Frontal cortex (tissue), 4 donors: ENCODE measurements around the gene HSPA12A. TPM values are rescaled to one million over a fixed set of nuclear protein-coding genes. Genes with fewer than 3 reads are reported as not detected.

Experiments used
- DNase-seq, 2 donors: peaks; one replicate each; pipeline ENCODE4 v3.0.0; 2012; ENCODE audit warnings: low spot score in 2 of 2
- FAIRE-seq: peaks from 2 replicates; lab custom pipeline; 2012; peaks lifted over from hg19 to GRCh38; lab: Jason Lieb, UNC
- total RNA-seq: library from RNA; depleted of rRNA; stranded (reverse); fragments of >200 nt; gene quantifications from one replicate; pipeline ENCODE4 v1.2.3, GENCODE V29; 2014
- donor health status: control.
- donor health status: control.
- donor health status: control.

Gene HSPA12A
- total RNA-seq, 1 donor from 2014 or later: 33.0 TPM

DNA sequence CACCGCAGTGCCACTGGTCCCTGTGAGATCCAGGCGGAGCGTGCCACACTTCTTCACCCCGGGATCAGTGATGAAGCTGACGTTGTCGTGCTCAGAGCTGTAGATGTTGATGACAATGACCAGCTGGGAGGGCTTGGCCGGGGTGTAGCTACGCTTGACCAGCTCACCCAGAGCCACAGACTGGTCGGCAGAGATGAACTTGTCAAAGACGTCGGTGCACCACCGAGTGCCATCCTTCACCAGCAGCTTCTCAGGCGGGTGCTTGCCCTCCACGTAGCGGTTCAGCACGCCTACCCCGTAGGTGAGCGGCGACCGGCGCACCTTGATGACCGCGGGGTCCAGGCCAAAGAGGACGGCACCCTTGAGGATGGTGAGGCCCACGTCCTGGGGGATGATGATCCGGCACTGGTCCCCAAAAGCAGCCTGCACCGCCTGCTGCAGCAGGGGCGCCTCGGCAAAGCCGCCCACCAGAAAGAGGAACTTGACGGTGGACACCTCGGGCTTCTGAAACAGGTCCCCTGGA is 67.4 kb downstream of the HSPA12A start:
- FAIRE-seq: no peak

DNA sequence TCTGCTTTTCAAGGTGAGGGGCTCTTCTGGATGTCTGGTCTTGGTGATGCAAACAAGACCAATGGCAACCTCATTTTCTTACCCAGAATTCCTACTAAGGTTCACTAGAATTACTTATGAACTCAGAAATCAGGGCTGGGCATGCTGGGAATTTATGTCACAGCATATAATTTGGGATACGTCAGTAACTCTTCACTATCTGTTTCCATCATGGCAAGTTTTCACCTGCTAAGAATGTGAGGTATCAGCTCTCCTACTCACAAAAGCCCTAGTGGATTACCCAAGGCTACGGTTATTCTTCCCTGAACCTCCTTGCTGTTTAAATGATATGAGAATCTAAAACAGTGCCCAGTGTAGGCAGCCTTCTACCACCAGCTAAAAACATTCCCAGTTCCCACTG is 68.5 kb downstream of the HSPA12A start:
- FAIRE-seq (no peak), DNase-seq (no peak)

More for the DNA sequence above, 67.4 kb downstream of the HSPA12A start:
- DNase-seq: no peak

- no peak for DNase-seq
- no peak for FAIRE-seq
These were observed 69.5 kb downstream of the HSPA12A start for GRCh38 chr10:116672891-116673290.

GRCh38 chr10:116671274-116671926 is 71.0 kb downstream of the HSPA12A start:
- DNase-seq (no peak), FAIRE-seq (no peak)

GRCh38 chr10:116670706-116671105 is 71.7 kb downstream of the HSPA12A start:
- DNase-seq (no peak), FAIRE-seq (no peak)

- FAIRE-seq: no peak
- DNase-seq: peak in 1 of 2 donors; percentile 63
These were observed 72.3 kb downstream of the HSPA12A start for GRCh38 chr10:116669832-116670644.

- no peak for DNase-seq
- FAIRE-seq: no peak
These were observed 73.3 kb downstream of the HSPA12A start for GRCh38 chr10:116669080-116669479.

GRCh38 chr10:116668446-116668845 is 73.9 kb downstream of the HSPA12A start:
- DNase-seq (no peak), FAIRE-seq (no peak)

DNA sequence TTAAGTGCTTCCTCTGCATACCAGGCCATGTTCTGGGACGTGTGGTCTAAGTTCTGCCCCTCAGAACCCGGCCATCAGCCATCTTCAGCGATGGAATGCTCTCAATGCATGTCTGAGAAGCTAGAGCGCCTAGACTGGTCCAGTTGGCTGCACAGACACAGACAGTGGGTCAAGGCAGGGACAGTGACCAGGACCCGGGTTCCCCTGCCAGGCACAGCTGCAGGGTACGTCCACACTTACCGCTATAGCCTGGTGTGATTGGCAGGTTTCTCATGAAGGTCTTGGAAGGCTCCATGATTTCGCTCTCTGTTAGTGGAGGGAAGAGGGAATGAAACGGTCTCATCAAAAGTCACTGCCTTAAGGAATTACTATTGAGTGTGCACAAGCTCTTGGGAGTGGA is 74.3 kb downstream of the HSPA12A start:
- DNase-seq: no peak
- no peak for FAIRE-seq

GRCh38 chr10:116667484-116667883 is 74.9 kb downstream of the HSPA12A start:
- FAIRE-seq (no peak), DNase-seq (no peak)

GRCh38 chr10:116665541-116666125 is 76.7 kb downstream of the HSPA12A start:
- no peak for FAIRE-seq
- no peak for DNase-seq

DNA sequence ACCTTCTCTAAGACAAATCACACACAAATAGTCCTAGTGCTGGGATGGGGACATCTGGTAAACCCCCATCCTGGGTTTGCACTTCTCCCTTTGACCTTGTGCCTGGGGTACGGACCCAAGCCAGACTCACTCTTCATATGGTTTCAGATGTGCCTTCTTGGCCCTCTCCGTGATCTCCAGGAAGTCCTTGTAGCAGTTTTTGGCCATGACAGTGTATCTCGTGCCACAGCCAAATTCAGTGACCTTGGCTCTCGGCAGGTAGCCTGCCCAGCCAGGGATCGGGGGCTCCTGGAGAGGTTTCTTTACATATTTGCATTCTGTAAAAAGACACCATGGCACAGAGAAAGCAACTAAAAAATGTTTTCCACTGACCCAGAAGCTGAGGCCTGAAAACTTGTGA is 77.7 kb downstream of the HSPA12A start:
- no peak for DNase-seq
- FAIRE-seq: no peak

DNA sequence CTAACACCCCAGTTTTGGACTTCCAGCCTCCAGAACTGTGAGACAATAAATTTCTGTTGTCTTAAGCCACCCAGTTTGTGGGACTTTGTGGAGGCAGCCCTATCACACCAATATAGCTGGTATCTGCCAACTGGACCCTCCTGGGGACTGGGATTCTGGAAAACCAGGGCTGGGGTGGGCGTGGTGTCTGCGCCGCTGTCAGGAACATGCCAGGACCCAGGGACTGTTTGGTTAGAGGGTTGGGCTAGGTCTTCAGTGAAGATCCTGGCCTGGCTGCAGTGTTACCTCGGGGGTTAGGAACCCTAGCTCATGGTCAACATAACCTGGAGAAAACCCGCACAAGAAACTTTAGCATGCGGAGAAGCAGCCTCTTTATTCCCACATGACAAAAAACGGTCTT is 79.0 kb downstream of the HSPA12A start:
- FAIRE-seq: no peak
- no peak for DNase-seq

- DNase-seq: no peak
- FAIRE-seq: no peak
These were observed 81.5 kb downstream of the HSPA12A start for GRCh38 chr10:116660860-116661259.

GRCh38 chr10:116659049-116659670 is 83.2 kb downstream of the HSPA12A start:
- no peak for FAIRE-seq

DNA sequence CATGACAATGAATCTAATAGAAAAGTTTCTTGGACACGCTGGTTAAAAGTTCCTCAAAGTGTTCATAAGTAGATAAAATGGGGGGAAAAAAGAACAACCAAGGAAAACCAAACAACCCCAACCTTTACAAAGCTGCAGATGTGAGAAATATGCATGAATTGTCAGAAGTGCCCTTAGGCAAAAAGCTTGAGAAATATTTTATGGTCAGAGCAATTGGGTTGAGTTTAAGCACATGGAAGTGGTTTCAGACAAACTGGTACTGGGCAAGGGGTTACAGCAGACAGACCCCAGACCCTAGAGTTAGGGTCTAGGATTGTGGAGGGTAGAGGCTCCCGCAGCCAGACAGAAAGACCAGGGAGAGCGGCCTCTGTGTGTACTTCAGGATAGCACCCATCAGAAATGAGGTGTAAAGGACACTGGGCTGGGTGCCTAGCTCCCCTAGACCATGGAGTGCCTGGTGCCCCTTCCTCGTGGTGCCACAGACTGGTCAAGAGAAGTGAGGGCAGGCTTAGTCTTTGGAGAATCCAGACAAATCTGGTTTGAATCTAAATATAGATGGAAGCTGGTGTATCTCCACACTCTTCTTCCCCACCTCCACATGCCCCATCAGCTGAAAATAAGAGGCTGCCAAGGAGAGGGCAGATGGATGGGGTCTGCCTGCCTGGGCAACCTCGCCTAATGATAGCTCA is 84.4 kb downstream of the HSPA12A start:
- FAIRE-seq (no peak), DNase-seq (no peak)

More at GRCh38 chr10:116659049-116659670, 83.2 kb downstream of the HSPA12A start:
- DNase-seq: no peak

DNA sequence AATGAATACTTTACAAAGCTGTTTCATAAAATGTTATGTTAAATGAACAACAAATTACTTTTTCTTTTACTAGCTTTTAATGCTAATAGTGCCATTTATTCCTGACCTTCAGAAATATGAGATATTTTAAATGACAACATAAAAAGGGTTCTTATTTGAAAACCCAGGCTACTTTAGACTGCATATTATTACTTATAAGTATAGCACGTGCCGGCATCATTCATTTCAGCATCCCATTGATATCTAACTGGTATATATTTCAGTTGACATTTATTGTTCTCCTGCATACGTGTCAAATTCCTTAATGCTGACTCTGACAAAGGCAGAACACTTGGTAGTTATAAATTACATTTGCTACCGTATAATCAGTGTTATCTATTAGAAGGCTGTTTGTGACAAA is 86.3 kb downstream of the HSPA12A start:
- DNase-seq: no peak
- FAIRE-seq: no peak

DNA sequence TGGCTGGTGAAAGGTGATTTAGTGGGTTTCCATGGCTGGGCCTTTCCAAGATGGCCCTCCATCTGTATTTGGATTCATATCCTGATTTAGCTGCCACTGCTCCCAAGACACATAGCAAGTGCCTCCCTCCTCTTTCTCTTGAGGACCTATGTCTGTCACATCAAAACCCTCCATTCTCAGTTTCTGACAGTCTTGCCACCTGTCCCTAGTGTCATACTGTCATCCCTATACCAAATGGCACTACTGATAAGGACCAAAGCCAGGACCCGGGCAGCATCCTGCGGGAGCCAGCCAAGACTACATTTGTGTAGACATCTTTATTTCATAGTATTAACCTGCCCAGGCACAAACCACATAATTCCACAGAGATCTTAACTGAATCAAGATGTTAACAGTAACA is 86.8 kb downstream of the HSPA12A start:
- DNase-seq: no peak
- FAIRE-seq: no peak

DNA sequence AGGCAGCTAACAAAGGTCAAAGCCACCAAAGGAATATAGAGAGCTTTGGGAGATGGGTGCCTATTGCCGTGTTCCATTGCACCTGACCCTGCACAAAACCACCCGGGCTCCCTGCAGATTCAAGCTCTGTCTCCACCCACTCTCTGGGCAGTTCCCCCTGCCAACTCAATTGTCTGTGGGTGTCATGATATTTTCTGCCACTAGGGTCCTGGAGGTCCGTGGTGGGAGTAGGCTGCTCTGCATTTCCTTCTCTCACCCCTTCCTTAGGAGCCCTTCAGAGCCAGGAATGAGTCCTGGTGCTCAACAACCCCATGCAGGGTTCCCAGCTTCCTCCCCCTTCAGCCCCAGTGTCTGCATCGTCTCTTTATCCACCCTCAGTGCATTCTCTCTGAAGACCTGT is 87.5 kb downstream of the HSPA12A start:
- no peak for DNase-seq

DNA sequence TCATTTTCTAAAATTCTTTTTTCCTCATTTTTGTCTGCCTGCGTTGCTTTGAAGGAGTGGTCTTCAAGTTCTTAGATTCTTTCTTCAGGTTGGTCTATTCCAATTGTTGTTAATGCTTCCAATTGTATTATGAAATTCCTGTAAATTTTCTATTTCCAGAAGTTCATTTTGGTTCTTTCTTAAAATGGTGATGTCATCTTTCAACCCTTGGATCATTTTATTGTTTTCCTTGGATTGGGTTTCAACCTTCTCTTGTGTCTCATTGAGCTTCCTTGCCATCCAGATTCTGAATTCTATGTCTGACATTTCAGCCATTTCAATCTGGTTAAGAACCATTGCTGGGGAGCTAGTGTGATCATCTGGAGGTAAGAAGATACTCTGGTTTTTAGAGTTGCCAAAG is 88.5 kb downstream of the HSPA12A start:
- FAIRE-seq (no peak), DNase-seq (no peak)

More for the DNA sequence above, 87.5 kb downstream of the HSPA12A start:
- no peak for FAIRE-seq
